Activated T-helper 9 cell treated with anti-CD3 and anti-CD28 coated beads, Interleukin-2, amount 50 U/mL, for 16 hours (primary cell): ENCODE measurements around the gene SLC6A8.
A peak's percentile ranks its signal among the peaks of the same experiment; 100 is the strongest.

Experiments
- DNase-seq: peaks from one replicate; pipeline ENCODE4 v3.0.0-alpha.2; 2020; ENCODE audit warnings: low read depth

The SLC6A8 gene

GRCh38 chrX:153648358-153649177 lies 39.2 kb upstream of the SLC6A8 start:
- DNase-seq: no peak

- no peak for DNase-seq
Observed at GRCh38 chrX:153649178-153649914, 38.4 kb upstream of the SLC6A8 start.

- no peak for DNase-seq
Observed at GRCh38 chrX:153649915-153650782, 37.6 kb upstream of the SLC6A8 start.

- DNase-seq: no peak
Observed at GRCh38 chrX:153650959-153651358, 36.8 kb upstream of the SLC6A8 start.

GRCh38 chrX:153651540-153652079 lies 36.1 kb upstream of the SLC6A8 start:
- DNase-seq: no peak

GRCh38 chrX:153653556-153653955 lies 34.2 kb upstream of the SLC6A8 start:
- DNase-seq: no peak

- no peak for DNase-seq
Observed at GRCh38 chrX:153657161-153657560, 30.6 kb upstream of the SLC6A8 start.

GRCh38 chrX:153659268-153659667 lies 28.5 kb upstream of the SLC6A8 start:
- no peak for DNase-seq

- DNase-seq: peak; percentile 44
Observed at GRCh38 chrX:153662266-153662665, 25.5 kb upstream of the SLC6A8 start.

GRCh38 chrX:153665726-153666306 lies 21.9 kb upstream of the SLC6A8 start:
- no peak for DNase-seq

GRCh38 chrX:153667281-153667955 lies 20.3 kb upstream of the SLC6A8 start:
- no peak for DNase-seq

- DNase-seq: peak; percentile 65
Observed at GRCh38 chrX:153667956-153668396, 19.8 kb upstream of the SLC6A8 start.

- DNase-seq: no peak
Observed at GRCh38 chrX:153668423-153669173, 19.1 kb upstream of the SLC6A8 start.

- peak; percentile 32 for DNase-seq
Observed at GRCh38 chrX:153669174-153669890, 18.4 kb upstream of the SLC6A8 start.

- no peak for DNase-seq
Observed at GRCh38 chrX:153669901-153670731, 17.6 kb upstream of the SLC6A8 start.

GRCh38 chrX:153670748-153671588 lies 16.8 kb upstream of the SLC6A8 start:
- DNase-seq: no peak

- no peak for DNase-seq
Observed at GRCh38 chrX:153671589-153672530, 15.9 kb upstream of the SLC6A8 start.
